Measurements from ENCODE around the gene SLC35D2.
A peak's percentile ranks its signal among the peaks of the same experiment; 100 is the strongest.
"Not testable (repeated sequence)": the region's sequence is repeated elsewhere in the genome, so short reads cannot be mapped to it uniquely, and the experiment has no call there.

SLC35D2 gene

DNA sequence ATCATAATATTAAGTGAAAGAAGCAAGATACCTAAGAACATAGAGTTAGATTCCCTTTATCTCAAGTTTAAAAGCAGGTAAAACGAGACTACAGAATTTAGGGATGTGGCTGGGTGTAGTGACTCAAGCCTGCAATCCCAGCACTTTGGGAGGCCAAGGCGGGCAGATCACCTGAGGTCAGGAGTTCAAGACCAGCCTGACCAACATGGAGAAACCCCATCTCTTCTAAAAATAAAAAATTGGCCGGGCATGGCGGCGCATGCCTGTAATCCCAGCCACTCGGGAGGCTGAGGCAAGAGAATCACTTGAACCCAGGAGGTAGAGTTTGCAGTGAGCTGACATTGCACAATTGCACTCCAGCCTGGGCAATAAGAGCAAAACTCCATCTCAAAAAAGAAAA is 21.4 kb downstream of the SLC35D2 start:
- DNase-seq (ENCODE audit: insufficient read length, low spot score); FAIRE-seq: not testable (repeated sequence)

DNA sequence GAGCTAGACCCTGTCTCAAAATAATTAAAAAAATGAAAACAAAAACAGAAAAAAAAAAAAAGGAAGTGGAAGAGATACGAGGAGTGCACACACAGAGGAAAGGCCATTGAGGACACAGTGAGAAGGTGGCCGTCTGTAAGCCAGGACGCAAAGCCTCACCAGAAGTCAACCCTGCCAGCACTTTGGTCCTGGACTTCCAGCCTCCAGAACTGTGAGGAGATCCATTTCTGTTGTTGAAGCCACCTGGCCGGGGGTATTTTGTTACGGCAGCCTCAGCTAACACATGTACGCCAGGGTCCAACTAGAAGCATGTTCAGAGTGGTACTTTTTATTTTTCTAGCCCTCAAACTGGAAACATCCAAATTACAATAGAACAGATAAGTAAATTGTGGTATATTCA is 21.8 kb downstream of the SLC35D2 start:
- FAIRE-seq (no peak), DNase-seq (ENCODE audit: insufficient read length, low spot score) (no peak)

- FAIRE-seq (no peak), DNase-seq (ENCODE audit: insufficient read length, low spot score) (no peak)
Measured at GRCh38 chr9:96360976-96361375, 22.5 kb downstream of the SLC35D2 start.

DNA sequence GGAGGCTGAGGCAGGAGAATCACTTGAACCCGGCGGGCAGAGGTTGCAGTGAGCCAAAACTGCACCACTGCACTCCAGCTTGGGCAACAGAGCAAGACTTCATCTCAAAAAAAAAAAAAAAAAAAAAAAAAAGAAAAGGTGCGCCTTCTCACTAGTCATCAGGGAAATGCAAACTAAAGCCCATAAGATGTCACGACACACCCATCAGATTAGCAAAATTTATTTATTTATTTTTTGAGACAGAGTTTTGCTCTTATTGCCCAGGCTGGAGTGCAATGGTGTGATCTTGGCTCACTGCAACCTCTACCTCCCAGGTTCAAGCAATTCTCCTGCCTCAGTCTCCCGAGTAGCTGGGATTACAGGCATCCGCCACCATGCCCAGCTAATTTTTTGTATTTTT is 23.0 kb downstream of the SLC35D2 start:
- not testable (repeated sequence) for FAIRE-seq; DNase-seq (ENCODE audit: insufficient read length, low spot score)

- DNase-seq (ENCODE audit: insufficient read length, low spot score) (no peak), FAIRE-seq (no peak)
Measured at GRCh38 chr9:96350866-96351265, 32.6 kb downstream of the SLC35D2 start.

GRCh38 chr9:96348261-96348660 is 35.2 kb downstream of the SLC35D2 start:
- no peak for DNase-seq (ENCODE audit: insufficient read length, low spot score)
- FAIRE-seq, result no peak

DNA sequence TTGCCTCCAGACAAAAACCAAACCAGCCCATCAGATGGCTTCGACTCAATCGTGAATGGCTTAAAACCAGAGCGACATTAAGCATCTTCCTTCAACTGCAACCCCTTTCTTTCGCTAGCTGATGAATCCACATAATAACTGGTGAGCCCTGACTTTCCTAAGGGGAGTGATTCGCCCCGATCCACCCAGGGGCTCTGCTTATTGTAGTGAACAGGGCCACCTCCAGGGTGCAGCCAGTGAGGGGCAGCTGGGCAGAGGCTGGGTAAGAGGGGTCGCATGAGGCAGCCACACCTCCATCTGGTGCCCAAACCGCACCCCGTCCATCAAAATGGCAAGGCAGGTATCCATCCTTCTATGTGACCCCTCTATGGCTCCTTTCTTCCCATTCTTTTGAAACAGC is 38.0 kb downstream of the SLC35D2 start:
- DNase-seq (ENCODE audit: insufficient read length, low spot score) (no peak), FAIRE-seq (no peak)

DNA sequence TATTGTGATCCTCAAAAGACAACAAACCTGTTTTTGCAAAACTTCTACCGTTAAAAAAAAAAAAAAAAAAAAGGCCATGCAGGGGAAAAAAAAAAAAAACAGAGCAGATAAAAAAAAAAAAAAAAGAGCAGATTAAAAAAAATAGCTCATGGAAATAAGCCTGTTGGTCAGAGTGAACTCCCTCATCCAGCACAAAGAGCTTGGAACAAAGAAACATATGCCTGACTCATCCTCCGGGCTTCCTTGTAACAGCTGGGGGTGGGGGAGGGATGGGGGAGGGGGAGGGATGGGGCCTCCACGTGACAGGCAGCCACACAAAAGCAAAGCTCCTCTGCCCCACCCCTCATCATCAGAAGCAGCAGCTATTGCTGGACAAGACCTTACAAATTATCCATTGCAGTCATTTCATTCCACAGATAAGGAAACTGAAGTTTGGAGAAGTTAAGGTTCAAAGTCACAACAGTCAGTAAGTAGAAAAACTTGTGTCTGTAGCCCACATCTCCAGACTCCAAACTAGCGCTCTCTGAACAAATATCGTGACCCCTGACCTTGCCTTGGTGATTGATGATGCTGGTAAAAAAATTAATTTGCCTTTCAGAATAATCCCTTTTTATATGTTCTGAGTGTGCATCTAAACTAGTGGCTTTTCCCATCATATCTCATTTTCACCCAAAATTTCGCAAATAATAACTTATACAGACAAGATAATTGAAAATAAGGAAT is 38.9 kb downstream of the SLC35D2 start:
- FAIRE-seq, result no peak

DNA sequence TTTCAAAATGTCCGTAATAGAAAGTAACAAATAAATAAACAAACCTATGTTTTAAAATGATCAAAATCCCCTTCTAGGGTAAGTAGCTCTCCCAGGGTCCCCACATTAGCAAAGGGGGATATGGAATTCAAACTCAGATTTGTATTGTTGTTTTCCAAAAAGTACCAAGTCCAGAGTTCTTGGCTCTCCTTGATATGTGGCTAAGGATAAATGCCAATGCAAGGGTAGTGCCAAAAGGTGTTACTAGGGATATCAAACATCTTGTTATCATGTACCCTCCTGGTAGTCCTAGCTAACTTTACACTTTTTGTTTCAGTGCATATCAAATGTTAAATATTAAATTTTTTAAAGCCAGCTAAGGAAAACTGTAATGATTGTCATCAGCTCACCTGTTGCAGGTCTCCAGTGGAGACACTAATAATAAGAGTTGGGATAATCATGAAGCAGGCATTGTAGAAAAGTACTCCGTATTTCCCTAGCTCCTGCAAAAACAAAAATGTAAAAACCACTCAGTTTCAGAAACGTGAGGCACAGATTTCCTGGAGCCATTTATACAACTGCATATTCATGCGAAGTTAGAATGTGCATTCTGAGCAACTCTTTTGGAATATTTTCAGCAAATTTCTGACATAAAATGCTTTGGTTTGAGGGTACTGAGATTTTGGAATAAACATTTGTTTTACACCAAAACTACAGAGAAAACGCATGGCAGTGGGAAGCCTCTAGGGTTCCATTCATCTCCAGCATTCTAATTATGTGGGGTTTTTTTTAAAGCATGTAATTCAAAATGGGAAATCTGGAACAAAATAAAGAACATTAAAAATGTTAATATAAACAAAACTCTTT is 39.8 kb downstream of the SLC35D2 start:
- no peak for FAIRE-seq
- no peak for DNase-seq (ENCODE audit: insufficient read length, low spot score)

More for the DNA sequence above, 38.9 kb downstream of the SLC35D2 start:
- DNase-seq (ENCODE audit: insufficient read length, low spot score), result peak; percentile 84

GRCh38 chr9:96342571-96343245 is 40.8 kb downstream of the SLC35D2 start:
- FAIRE-seq, result no peak
- no peak for DNase-seq (ENCODE audit: insufficient read length, low spot score)

- DNase-seq (ENCODE audit: insufficient read length, low spot score) (no peak), FAIRE-seq (no peak)
Measured at GRCh38 chr9:96340707-96341106, 42.8 kb downstream of the SLC35D2 start.

DNA sequence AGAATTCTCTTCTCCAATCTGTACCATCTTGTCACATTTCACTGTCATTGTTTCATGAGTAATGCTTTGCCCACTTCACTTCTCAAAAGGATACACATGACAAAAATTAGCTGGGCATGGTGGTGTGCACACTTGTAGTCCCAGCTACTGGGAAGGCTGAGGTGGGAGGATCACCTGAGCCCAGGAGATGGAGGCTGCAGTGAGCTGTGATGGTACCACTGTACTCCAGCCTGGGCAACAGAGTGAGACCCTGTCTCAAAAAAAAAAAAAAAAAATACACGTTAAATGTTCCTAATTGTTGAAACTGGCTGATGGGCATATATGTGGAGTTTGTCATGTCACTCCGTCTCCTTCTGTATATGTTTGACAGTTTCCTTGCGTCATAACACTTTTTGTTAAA is 45.2 kb downstream of the SLC35D2 start:
- DNase-seq (ENCODE audit: insufficient read length, low spot score) (no peak), FAIRE-seq (no peak)

GRCh38 chr9:96333958-96334357 is 49.6 kb downstream of the SLC35D2 start:
- no peak for FAIRE-seq

GRCh38 chr9:96331236-96331947 is 52.1 kb downstream of the SLC35D2 start:
- FAIRE-seq, result no peak
- peak; percentile 24 for DNase-seq (ENCODE audit: insufficient read length, low spot score)

More at GRCh38 chr9:96333958-96334357, 49.6 kb downstream of the SLC35D2 start:
- no peak for DNase-seq (ENCODE audit: insufficient read length, low spot score)

DNA sequence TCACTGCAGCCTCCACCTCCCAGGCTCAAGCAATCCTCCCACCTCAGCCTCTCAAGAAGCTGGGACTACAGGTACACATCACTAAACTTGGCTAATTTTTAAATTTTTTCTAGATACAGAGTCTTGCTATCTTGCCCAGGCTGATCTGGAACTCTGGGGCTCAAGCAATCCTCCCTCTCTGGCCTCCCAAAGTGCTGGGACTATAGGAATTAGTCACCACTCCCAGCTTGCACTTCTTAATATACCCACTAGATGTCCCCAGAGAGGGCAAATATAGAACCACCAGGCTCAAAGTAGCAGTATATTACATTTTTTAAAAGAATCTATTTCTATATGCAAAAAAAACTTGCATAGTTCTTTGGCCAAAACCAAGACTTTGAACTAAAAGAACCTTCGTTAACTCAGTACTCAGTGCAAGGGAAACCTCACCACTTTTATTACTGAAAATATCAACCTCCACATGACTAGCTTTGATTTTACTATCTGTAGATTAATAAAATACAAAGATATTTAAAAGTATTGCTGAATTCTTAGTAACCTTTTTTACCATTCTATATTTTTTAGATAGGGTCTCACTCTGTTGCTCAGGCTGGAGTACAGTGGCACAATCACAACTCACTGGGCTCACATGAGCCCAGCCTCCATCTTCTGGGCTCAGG is 55.7 kb downstream of the SLC35D2 start:
- FAIRE-seq, result no peak
- DNase-seq (ENCODE audit: insufficient read length, low spot score), result peak; percentile 28

GRCh38 chr9:96323169-96323568 is 60.3 kb downstream of the SLC35D2 start:
- no peak for FAIRE-seq
- no peak for DNase-seq (ENCODE audit: insufficient read length, low spot score)

DNA sequence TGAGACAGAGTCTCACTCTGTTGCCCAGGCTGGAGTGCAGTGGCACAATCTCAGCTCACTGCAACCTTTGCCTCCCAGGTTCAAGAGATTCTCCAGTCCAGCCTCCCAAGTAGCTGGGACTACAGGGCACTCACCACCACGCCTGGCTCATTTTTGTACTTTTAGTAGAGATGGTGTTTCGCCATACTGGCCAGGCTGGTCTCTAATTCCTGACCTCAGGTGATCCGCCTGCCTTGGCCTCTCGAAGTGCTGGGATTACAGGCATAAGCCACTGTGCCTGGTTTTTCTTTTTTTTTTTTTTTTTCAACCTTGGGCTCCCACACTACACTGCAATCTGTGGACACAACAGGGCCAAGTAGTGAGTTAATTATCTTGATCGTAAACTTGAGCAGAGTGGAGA is 60.8 kb downstream of the SLC35D2 start:
- DNase-seq (ENCODE audit: insufficient read length, low spot score); FAIRE-seq: not testable (repeated sequence)

DNA sequence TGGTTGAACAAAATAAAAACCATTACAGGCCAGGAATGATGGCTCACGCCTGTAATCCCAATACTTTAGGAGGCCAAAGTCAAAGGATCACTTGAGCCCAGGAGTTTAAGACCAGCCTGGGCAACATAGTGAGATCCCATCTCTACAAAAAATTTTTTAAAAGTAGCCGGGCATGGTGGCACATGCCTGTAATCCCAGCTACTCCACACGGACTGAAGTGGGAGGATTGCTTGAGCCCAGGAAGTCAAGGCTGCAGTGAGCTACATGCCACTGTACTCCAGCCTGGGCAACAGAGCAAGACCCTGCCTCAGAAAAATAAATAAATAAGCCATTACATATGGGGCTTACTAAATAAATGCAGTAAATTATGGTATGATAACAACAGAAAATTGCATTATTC is 61.3 kb downstream of the SLC35D2 start:
- FAIRE-seq; DNase-seq (ENCODE audit: insufficient read length, low spot score): not testable (repeated sequence)

DNA sequence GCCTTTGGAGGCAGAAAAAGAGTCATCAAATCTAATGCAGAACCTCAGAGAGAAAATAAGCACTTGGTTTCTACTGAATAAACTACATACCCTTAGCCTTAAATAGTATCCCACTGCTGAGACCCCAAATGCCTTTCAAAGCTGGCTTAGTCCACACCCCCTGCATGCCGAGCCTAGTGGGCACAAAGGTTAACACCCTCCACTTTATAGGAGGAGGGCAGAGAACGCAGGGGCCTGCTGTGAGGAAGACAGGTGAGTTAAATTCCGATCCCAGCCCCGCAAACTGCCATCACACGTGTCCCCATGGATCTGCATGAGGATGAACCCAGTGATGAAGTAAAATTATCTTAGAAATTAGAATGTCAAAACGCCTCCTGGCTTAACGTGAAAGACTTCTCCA is 62.0 kb downstream of the SLC35D2 start:
- FAIRE-seq (no peak), DNase-seq (ENCODE audit: insufficient read length, low spot score) (no peak)

GRCh38 chr9:96320749-96321280 is 62.7 kb downstream of the SLC35D2 start:
- DNase-seq (ENCODE audit: insufficient read length, low spot score) (no peak), FAIRE-seq (no peak)

Measured in HTR-8/SVneo (cell line).